DOHH2 (cell line): ENCODE data around the gene RNF217.

ENCODE experiments used
- EZH2phosphoT487 ChIP-seq: fragments of 200-600 bp; sonication (generic); IDR thresholded peaks from 2 replicates; pipeline ENCODE4 v1.6.1; 2017; ENCODE audit warnings: borderline replicate concordance, mild to moderate bottlenecking, antibody characterized with exemption, low read length, moderate library complexity, mixed read lengths
- TF ChIP-seq, protein P1 (sequence below): fragments of 200-600 bp; sonication (generic); IDR thresholded peaks from one replicate; pipeline ENCODE4 v1.5.1; 2014; ENCODE audit warnings: antibody characterized with exemption, mild to moderate bottlenecking, low read depth, low read length; ENCODE audit not compliant: poor library complexity, severe bottlenecking

GRCh38 chr6:125140808-125141207 is 178.6 kb downstream of the RNF217 start:
- no peak for TF ChIP-seq EZH2phosphoT487
- TF ChIP-seq, protein P1, sequence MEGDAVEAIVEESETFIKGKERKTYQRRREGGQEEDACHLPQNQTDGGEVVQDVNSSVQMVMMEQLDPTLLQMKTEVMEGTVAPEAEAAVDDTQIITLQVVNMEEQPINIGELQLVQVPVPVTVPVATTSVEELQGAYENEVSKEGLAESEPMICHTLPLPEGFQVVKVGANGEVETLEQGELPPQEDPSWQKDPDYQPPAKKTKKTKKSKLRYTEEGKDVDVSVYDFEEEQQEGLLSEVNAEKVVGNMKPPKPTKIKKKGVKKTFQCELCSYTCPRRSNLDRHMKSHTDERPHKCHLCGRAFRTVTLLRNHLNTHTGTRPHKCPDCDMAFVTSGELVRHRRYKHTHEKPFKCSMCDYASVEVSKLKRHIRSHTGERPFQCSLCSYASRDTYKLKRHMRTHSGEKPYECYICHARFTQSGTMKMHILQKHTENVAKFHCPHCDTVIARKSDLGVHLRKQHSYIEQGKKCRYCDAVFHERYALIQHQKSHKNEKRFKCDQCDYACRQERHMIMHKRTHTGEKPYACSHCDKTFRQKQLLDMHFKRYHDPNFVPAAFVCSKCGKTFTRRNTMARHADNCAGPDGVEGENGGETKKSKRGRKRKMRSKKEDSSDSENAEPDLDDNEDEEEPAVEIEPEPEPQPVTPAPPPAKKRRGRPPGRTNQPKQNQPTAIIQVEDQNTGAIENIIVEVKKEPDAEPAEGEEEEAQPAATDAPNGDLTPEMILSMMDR = no peak
